Ishikawa (cell line): Measurements from ENCODE around the gene SEMA4F.

Source experiments
- CEBPB ChIP-seq: IDR thresholded peaks from 2 replicates; pipeline ENCODE4 v1.6.1; 2012
- CREB1 ChIP-seq: IDR thresholded peaks from 2 replicates; pipeline ENCODE4 v1.6.1; 2012; ENCODE audit warnings: low read depth
- EGR1 ChIP-seq: IDR thresholded peaks from 2 replicates; pipeline ENCODE4 v1.6.1; 2012
- EP300 ChIP-seq: IDR thresholded peaks from 2 replicates; pipeline ENCODE4 v1.6.1; 2012; ENCODE audit warnings: borderline replicate concordance
- FOXM1 ChIP-seq: IDR thresholded peaks from 2 replicates; pipeline ENCODE4 v1.6.1; 2012; ENCODE audit warnings: low read depth, borderline replicate concordance
- NFIC ChIP-seq: IDR thresholded peaks from 2 replicates; pipeline ENCODE4 v1.6.1; 2012
- RAD21 ChIP-seq: IDR thresholded peaks from 2 replicates; pipeline ENCODE4 v1.6.1; 2012; ENCODE audit warnings: low read depth
- TAF1 ChIP-seq: IDR thresholded peaks from 2 replicates; pipeline ENCODE4 v1.6.1; 2012; ENCODE audit warnings: low read depth, mild to moderate bottlenecking
- TCF12 ChIP-seq: IDR thresholded peaks from 2 replicates; pipeline ENCODE4 v1.6.1; 2012; ENCODE audit warnings: low read depth
- TEAD4 ChIP-seq: IDR thresholded peaks from 2 replicates; pipeline ENCODE4 v1.6.1; 2012
- YY1 ChIP-seq: IDR thresholded peaks from 2 replicates; pipeline ENCODE4 v1.6.1; 2012; ENCODE audit warnings: low read depth
- ZBTB7A ChIP-seq: IDR thresholded peaks from 2 replicates; pipeline ENCODE4 v1.6.1; 2012; ENCODE audit warnings: low read depth
- TF ChIP-seq, protein P1 (sequence below): IDR thresholded peaks from 2 replicates; pipeline ENCODE4 v1.6.1; 2012
- TF ChIP-seq, protein P2 (sequence below): IDR thresholded peaks from 2 replicates; pipeline ENCODE4 v1.6.1; 2012
- TF ChIP-seq, protein P3 (sequence below): IDR thresholded peaks from 2 replicates; pipeline ENCODE4 v1.6.1; 2012; ENCODE audit warnings: low read depth, mild to moderate bottlenecking

The SEMA4F gene, protein sequence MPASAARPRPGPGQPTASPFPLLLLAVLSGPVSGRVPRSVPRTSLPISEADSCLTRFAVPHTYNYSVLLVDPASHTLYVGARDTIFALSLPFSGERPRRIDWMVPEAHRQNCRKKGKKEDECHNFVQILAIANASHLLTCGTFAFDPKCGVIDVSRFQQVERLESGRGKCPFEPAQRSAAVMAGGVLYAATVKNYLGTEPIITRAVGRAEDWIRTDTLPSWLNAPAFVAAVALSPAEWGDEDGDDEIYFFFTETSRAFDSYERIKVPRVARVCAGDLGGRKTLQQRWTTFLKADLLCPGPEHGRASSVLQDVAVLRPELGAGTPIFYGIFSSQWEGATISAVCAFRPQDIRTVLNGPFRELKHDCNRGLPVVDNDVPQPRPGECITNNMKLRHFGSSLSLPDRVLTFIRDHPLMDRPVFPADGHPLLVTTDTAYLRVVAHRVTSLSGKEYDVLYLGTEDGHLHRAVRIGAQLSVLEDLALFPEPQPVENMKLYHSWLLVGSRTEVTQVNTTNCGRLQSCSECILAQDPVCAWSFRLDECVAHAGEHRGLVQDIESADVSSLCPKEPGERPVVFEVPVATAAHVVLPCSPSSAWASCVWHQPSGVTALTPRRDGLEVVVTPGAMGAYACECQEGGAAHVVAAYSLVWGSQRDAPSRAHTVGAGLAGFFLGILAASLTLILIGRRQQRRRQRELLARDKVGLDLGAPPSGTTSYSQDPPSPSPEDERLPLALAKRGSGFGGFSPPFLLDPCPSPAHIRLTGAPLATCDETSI

DNA sequence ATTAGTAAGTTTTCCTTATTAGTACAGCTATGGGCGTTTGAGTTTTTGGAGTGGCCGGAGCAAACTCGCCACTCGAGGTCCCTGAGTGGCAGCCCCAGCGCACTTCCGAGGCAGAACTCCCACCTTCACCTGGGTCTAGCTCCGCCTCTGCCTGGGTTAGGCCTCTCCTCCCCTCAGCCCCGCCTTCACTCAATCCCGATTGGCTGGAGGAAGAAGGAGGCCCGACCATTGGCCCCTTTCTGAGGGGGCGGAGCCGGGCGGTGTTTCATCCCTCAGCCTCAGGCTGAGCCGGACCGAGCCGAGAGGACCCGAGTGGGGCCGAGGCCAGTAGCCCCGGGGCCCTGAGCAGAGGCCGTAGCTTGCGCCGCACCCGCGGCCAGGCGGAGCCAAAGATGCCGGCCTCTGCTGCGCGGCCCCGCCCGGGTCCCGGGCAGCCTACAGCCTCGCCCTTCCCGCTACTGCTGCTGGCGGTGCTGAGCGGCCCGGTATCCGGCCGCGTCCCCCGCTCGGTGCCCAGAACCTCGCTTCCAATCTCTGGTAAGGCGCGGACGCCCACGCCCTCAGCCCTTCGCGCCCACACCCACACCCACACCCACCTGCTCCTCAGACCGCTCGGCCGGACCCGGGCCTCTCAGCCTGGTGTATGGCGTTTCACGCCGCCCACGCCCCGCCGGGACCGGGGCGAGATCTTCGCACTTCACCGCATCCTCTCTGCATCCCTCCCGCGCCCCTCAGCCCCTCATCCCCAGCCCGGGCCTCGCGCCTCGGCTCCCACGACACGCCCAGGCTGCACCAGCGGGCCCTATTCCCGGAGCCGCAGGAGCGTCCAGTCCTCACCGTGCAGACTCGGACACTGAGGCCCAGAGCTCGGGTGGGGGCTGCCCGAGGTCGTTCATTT lies at the start of gene SEMA4F:
Gene SEMA4F (plus strand): TSS at position 263 of the 898 bp plus-strand sequence. CDS start 130 bp downstream, at position 393.
- no peak for TF ChIP-seq EP300
- TF ChIP-seq, protein P1, sequence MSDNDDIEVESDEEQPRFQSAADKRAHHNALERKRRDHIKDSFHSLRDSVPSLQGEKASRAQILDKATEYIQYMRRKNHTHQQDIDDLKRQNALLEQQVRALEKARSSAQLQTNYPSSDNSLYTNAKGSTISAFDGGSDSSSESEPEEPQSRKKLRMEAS: peak; percentile 82
- TF ChIP-seq EGR1: peak; percentile 90
- TF ChIP-seq YY1: peak; percentile 57; the same call in 1 of the 2 replicates
- TF ChIP-seq, protein P2, sequence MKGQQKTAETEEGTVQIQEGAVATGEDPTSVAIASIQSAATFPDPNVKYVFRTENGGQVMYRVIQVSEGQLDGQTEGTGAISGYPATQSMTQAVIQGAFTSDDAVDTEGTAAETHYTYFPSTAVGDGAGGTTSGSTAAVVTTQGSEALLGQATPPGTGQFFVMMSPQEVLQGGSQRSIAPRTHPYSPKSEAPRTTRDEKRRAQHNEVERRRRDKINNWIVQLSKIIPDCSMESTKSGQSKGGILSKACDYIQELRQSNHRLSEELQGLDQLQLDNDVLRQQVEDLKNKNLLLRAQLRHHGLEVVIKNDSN: no peak
- TF ChIP-seq TAF1: peak; percentile 62

DNA sequence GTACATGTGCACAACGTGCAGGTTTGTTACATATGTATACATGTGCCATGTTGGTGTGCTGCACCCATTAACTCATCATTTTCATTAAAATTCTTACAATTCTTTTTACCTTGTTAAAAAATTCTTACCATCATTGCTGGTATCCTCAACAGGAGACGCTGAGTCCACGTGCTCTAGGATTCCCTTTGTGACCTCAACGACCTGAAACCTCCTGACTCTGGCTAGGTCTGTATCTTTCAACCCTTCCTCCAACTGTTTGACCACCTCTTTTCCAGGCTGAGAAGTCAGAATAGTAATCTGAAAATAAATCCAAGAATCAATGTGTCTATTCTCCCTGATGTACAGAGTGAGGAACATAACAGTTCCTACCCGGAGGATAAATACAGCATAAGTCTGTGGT lies 47.1 kb upstream of the SEMA4F start:
- TF ChIP-seq YY1 (no peak), CEBPB (no peak), ZBTB7A (no peak), CREB1 (no peak), TAF1 (no peak), EP300 (no peak), TCF12 (no peak), TEAD4 (no peak), NFIC (no peak), FOXM1 (no peak), RAD21 (no peak), EGR1 (no peak)
- TF ChIP-seq, protein P3, sequence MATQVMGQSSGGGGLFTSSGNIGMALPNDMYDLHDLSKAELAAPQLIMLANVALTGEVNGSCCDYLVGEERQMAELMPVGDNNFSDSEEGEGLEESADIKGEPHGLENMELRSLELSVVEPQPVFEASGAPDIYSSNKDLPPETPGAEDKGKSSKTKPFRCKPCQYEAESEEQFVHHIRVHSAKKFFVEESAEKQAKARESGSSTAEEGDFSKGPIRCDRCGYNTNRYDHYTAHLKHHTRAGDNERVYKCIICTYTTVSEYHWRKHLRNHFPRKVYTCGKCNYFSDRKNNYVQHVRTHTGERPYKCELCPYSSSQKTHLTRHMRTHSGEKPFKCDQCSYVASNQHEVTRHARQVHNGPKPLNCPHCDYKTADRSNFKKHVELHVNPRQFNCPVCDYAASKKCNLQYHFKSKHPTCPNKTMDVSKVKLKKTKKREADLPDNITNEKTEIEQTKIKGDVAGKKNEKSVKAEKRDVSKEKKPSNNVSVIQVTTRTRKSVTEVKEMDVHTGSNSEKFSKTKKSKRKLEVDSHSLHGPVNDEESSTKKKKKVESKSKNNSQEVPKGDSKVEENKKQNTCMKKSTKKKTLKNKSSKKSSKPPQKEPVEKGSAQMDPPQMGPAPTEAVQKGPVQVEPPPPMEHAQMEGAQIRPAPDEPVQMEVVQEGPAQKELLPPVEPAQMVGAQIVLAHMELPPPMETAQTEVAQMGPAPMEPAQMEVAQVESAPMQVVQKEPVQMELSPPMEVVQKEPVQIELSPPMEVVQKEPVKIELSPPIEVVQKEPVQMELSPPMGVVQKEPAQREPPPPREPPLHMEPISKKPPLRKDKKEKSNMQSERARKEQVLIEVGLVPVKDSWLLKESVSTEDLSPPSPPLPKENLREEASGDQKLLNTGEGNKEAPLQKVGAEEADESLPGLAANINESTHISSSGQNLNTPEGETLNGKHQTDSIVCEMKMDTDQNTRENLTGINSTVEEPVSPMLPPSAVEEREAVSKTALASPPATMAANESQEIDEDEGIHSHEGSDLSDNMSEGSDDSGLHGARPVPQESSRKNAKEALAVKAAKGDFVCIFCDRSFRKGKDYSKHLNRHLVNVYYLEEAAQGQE: no peak
- TF ChIP-seq, protein P2: no peak
- TF ChIP-seq, protein P1: no peak

DNA sequence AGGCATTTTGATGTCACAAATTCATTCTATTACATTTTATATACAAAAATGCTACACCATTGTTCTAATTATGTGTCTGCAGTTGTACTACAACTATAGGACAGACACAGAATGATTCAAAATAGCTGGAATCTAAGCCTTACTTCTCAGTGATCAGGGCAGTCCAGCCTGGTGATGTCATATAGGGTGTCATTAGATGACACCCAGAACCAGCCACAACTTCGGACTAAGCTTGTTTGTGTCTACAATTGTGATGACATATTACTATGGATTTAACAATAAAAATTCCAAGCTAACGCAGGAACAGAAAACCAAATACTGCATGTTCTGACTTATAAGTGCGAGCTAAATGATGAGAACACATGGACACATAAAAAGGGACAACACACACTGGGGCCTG lies 36.9 kb upstream of the SEMA4F start:
- no peak for TF ChIP-seq NFIC

DNA sequence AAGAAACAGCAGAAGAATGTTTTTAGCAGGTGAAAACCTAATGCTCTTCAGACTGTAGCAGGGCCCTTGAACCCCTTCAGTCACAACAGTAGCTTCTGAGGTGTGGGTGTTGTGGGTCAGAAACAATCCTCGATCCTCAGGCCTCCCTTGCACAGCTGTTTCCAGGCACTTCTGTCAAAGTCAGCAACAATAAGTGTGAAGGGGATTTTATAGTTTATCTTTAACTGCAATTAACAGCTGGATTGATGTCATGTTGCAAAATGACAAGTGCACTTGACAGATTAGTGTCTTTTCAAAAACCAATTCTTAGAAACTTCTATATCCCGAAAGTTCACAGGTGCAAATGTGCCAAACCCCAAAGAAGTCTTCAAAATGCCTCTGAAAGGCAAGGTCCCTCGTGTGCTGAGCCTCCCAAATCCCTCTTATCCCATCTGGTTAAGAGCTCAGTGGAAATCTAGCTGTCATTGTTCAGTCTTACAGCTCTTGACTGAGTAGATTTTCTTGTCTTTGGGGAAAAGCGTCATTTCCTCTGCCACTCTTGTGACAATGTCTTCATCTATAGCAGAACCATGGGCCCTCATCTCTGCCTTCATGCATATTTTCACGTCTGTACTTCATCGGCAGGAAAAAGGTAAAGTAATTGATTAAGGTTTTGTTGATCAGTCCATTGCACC lies 35.5 kb upstream of the SEMA4F start:
- TF ChIP-seq CREB1: no peak
- no peak for TF ChIP-seq EP300
- no peak for TF ChIP-seq RAD21
- TF ChIP-seq NFIC: no peak
- no peak for TF ChIP-seq TAF1
- TF ChIP-seq, protein P2: no peak
- no peak for TF ChIP-seq YY1
- TF ChIP-seq, protein P3: no peak
- TF ChIP-seq TEAD4: no peak
- no peak for TF ChIP-seq EGR1
- no peak for TF ChIP-seq FOXM1
- TF ChIP-seq CEBPB: no peak
- TF ChIP-seq ZBTB7A: no peak
